Chondrocyte (in vitro differentiated cells): ENCODE measurements around the gene ALDH4A1. TPM values are rescaled to one million over a fixed set of nuclear protein-coding genes. Genes with fewer than 3 reads are reported as not detected.

Experiments
- DNase-seq: peaks from one replicate; pipeline ENCODE4 v3.0.0; 2021; ENCODE audit warnings: mixed read lengths, low spot score
- H3K27ac Mint-ChIP-seq: one replicate; pipeline ENCODE4 v1.8.0; 2021; ENCODE audit warnings: mild to moderate bottlenecking, moderate library complexity, mixed read lengths; ENCODE audit not compliant: unreplicated experiment
- H3K27me3 Mint-ChIP-seq: 2 replicates; pipeline ENCODE4 v1.8.0; 2021; ENCODE audit warnings: low read depth, mixed read lengths
- H3K36me3 Mint-ChIP-seq: 2 replicates; pipeline ENCODE4 v1.8.0; 2021; ENCODE audit warnings: low read depth, mixed read lengths
- H3K4me1 Mint-ChIP-seq: 2 replicates; pipeline ENCODE4 v1.8.0; 2021; ENCODE audit warnings: low read depth, mild to moderate bottlenecking, mixed read lengths
- H3K4me3 Mint-ChIP-seq: one replicate; pipeline ENCODE4 v1.8.0; 2021; ENCODE audit warnings: mild to moderate bottlenecking, moderate library complexity, mixed read lengths; ENCODE audit not compliant: unreplicated experiment
- H3K9me3 Mint-ChIP-seq: 2 replicates; pipeline ENCODE4 v1.8.0; 2021; ENCODE audit warnings: low read depth, mixed read lengths
- total RNA-seq: library from RNA; stranded (reverse); gene quantifications from 3 replicates; pipeline ENCODE4 v1.2.1, GENCODE V29; 2021
- TF ChIP-seq, protein P1 (sequence below): fragments of 200-600 bp; sonication (generic); IDR thresholded peaks from 2 replicates; pipeline ENCODE4 v1.5.0; 2021; ENCODE audit warnings: antibody characterized with exemption, mild to moderate bottlenecking, moderate library complexity

Gene ALDH4A1
- total RNA-seq, 1 donor from 2014 or later = 14.2 TPM

- H3K36me3 Mint-ChIP-seq = no peaks in the 10 kb centered on the region
- no peak for DNase-seq
- TF ChIP-seq, protein P1, sequence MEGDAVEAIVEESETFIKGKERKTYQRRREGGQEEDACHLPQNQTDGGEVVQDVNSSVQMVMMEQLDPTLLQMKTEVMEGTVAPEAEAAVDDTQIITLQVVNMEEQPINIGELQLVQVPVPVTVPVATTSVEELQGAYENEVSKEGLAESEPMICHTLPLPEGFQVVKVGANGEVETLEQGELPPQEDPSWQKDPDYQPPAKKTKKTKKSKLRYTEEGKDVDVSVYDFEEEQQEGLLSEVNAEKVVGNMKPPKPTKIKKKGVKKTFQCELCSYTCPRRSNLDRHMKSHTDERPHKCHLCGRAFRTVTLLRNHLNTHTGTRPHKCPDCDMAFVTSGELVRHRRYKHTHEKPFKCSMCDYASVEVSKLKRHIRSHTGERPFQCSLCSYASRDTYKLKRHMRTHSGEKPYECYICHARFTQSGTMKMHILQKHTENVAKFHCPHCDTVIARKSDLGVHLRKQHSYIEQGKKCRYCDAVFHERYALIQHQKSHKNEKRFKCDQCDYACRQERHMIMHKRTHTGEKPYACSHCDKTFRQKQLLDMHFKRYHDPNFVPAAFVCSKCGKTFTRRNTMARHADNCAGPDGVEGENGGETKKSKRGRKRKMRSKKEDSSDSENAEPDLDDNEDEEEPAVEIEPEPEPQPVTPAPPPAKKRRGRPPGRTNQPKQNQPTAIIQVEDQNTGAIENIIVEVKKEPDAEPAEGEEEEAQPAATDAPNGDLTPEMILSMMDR = no peak
- H3K27me3 Mint-ChIP-seq = no peaks in the 10 kb centered on the region
- H3K9me3 Mint-ChIP-seq = no peaks in the 10 kb centered on the region
- peaks cover 80% of the 10 kb centered on the region for H3K4me1 Mint-ChIP-seq
- peak overlapping the region; percentile 98 for H3K27ac Mint-ChIP-seq
- no peak overlapping the region for H3K4me3 Mint-ChIP-seq
These were observed 44.4 kb upstream of the ALDH4A1 start for GRCh38 chr1:18946550-18947381.

- H3K4me1 Mint-ChIP-seq = peaks cover 80% of the 10 kb centered on the region
- H3K9me3 Mint-ChIP-seq = no peaks in the 10 kb centered on the region
- no peak for DNase-seq
- H3K4me3 Mint-ChIP-seq = peak overlapping the region; percentile 21
- H3K27ac Mint-ChIP-seq = peak overlapping the region; percentile 85
- TF ChIP-seq, protein P1 = no peak
- no peaks in the 10 kb centered on the region for H3K36me3 Mint-ChIP-seq
- no peaks in the 10 kb centered on the region for H3K27me3 Mint-ChIP-seq
These were observed 43.1 kb upstream of the ALDH4A1 start for GRCh38 chr1:18945401-18945849.

- no peaks in the 10 kb centered on the region for H3K36me3 Mint-ChIP-seq
- H3K4me1 Mint-ChIP-seq = peaks cover 80% of the 10 kb centered on the region
- H3K9me3 Mint-ChIP-seq = no peaks in the 10 kb centered on the region
- no peak for DNase-seq
- TF ChIP-seq, protein P1 = no peak
- peak overlapping the region; percentile 28 for H3K4me3 Mint-ChIP-seq
- H3K27ac Mint-ChIP-seq = no peak overlapping the region
- no peaks in the 10 kb centered on the region for H3K27me3 Mint-ChIP-seq
These were observed 42.5 kb upstream of the ALDH4A1 start for GRCh38 chr1:18944810-18945209.

GRCh38 chr1:18943914-18944572 lies 41.7 kb upstream of the ALDH4A1 start:
- peaks cover 79% of the 10 kb centered on the region for H3K4me1 Mint-ChIP-seq

GRCh38 chr1:18943162-18943561 lies 40.8 kb upstream of the ALDH4A1 start:
- peaks cover 74% of the 10 kb centered on the region for H3K4me1 Mint-ChIP-seq
- no peaks in the 10 kb centered on the region for H3K27me3 Mint-ChIP-seq

More at GRCh38 chr1:18943914-18944572, 41.7 kb upstream of the ALDH4A1 start:
- H3K4me3 Mint-ChIP-seq = no peak overlapping the region
- TF ChIP-seq, protein P1 = no peak
- peak overlapping the region; percentile 17 for H3K27ac Mint-ChIP-seq
- no peak for DNase-seq
- no peaks in the 10 kb centered on the region for H3K27me3 Mint-ChIP-seq
- no peaks in the 10 kb centered on the region for H3K36me3 Mint-ChIP-seq
- H3K9me3 Mint-ChIP-seq = no peaks in the 10 kb centered on the region

More at GRCh38 chr1:18943162-18943561, 40.8 kb upstream of the ALDH4A1 start:
- no peak overlapping the region for H3K4me3 Mint-ChIP-seq
- TF ChIP-seq, protein P1 = no peak
- no peak overlapping the region for H3K27ac Mint-ChIP-seq
- no peaks in the 10 kb centered on the region for H3K36me3 Mint-ChIP-seq
- DNase-seq = no peak
- no peaks in the 10 kb centered on the region for H3K9me3 Mint-ChIP-seq
